HFF-Myc (cell line): ENCODE results near the gene ARHGAP42.

Experiments
- DNase-seq: peaks from one replicate; pipeline ENCODE4 v3.0.0-alpha.2; 2011; ENCODE audit warnings: low read depth; ENCODE audit errors: extremely low read depth
- H3K4me3 ChIP-seq: replicated peaks from 2 replicates; pipeline ENCODE4 v1.5.1; 2011; ENCODE audit warnings: low read depth, mild to moderate bottlenecking, control low read depth, low read length
- CTCF ChIP-seq: IDR thresholded peaks from 2 replicates; pipeline ENCODE4 v1.5.1; 2012; ENCODE audit warnings: mild to moderate bottlenecking, low read depth, low read length, control low read depth; ENCODE audit errors: missing control alignments

Gene ARHGAP42

GRCh38 chr11:100687054-100687629, at the start of gene ARHGAP42:
Gene ARHGAP42, plus strand, starts transcription at chr11:100687288. Its CDS starts 391 bp downstream, at chr11:100687679.
- DNase-seq = no peak
- peak within 1 kb of the TSS; percentile 64 for H3K4me3 ChIP-seq

GRCh38 chr11:100637706-100638105, 49.4 kb upstream of the ARHGAP42 start:
- H3K4me3 ChIP-seq = no peak overlapping the region
- no peak for DNase-seq
- TF ChIP-seq CTCF = no peak

More at GRCh38 chr11:100687054-100687629, at the start of gene ARHGAP42:
- no peak for TF ChIP-seq CTCF

GRCh38 chr11:100638648-100639047, 48.4 kb upstream of the ARHGAP42 start:
- no peak for DNase-seq
- TF ChIP-seq CTCF = no peak
- no peak overlapping the region for H3K4me3 ChIP-seq

GRCh38 chr11:100639140-100639539, 47.9 kb upstream of the ARHGAP42 start:
- DNase-seq = no peak
- no peak overlapping the region for H3K4me3 ChIP-seq
- no peak for TF ChIP-seq CTCF

GRCh38 chr11:100640071-100640470, 47.0 kb upstream of the ARHGAP42 start:
- no peak for TF ChIP-seq CTCF
- DNase-seq = no peak
- no peak overlapping the region for H3K4me3 ChIP-seq

GRCh38 chr11:100640646-100641045, 46.4 kb upstream of the ARHGAP42 start:
- no peak for TF ChIP-seq CTCF
- no peak overlapping the region for H3K4me3 ChIP-seq
- no peak for DNase-seq

GRCh38 chr11:100641456-100641855, 45.6 kb upstream of the ARHGAP42 start:
- H3K4me3 ChIP-seq = no peak overlapping the region
- no peak for TF ChIP-seq CTCF

More at GRCh38 chr11:100641456-100641855, 45.6 kb upstream of the ARHGAP42 start:
- no peak for DNase-seq
